Measurements from ENCODE around the gene INSYN2B. TPM values are rescaled to one million over a fixed set of nuclear protein-coding genes. Genes with fewer than 3 reads are reported as not detected.
"Not testable (repeated sequence)": the region's sequence is repeated elsewhere in the genome, so short reads cannot be mapped to it uniquely, and the experiment has no call there.

INSYN2B gene
- total RNA-seq, 1 experiment from 2014 or later: not detected

- in situ Hi-C loops (cut with HindIII; ENCODE audit: low sequenced_read_pairs); DNase-seq (ENCODE audit: low spot score): not testable (repeated sequence)
These were observed 146.5 kb downstream of the INSYN2B start for GRCh38 chr5:169833681-169834292.

GRCh38 chr5:169832845-169833244 lies 147.4 kb downstream of the INSYN2B start:
- no peak for DNase-seq (ENCODE audit: low spot score)
- in situ Hi-C loops (cut with HindIII; ENCODE audit: low sequenced_read_pairs): no loop called here

DNA sequence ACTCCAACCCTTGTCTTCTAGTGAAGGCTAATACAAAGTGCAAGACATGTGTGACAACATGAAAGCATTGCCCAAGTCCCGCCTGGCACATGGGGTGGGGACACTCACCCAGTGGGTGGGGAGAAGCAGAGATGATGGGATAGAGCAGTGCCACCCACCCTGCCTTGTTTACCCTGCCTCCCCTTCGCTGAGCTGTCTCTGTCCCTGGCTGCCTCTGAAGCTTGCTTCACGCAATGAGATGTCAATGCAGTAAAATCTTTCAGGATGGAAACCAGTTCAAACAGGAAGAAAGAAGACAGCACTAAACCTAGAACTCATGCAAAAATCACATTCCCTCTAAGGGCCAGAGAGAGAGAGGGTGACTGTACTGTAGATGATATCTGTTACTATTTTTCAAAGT lies 148.0 kb downstream of the INSYN2B start:
- no peak for DNase-seq (ENCODE audit: low spot score)
- in situ Hi-C loops (cut with HindIII; ENCODE audit: low sequenced_read_pairs): no loop called here

DNA sequence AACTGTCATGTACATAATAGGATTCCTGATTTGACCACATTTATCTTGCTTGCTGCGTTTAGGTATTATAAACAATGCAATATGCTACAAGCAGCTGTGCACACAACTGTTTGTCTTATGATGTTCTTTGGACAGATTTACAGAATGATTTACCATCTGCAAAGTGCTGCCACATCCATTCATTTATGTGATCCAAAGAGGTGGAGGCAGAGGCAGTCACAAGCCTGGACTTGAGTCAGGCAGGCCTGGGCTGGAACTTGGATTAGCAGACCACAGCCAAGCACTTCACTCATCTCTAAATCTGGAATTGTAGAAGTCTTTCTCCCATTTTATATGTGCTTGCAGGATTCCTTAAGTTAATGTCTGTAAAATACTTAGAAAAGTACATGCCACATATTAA lies 149.0 kb downstream of the INSYN2B start:
- in situ Hi-C loops (cut with HindIII; ENCODE audit: low sequenced_read_pairs): no loop called here
- DNase-seq (ENCODE audit: low spot score): no peak

- in situ Hi-C loops (cut with HindIII; ENCODE audit: low sequenced_read_pairs): no loop called here
- DNase-seq (ENCODE audit: low spot score): no peak
These were observed 151.9 kb downstream of the INSYN2B start for GRCh38 chr5:169828385-169828784.

DNA sequence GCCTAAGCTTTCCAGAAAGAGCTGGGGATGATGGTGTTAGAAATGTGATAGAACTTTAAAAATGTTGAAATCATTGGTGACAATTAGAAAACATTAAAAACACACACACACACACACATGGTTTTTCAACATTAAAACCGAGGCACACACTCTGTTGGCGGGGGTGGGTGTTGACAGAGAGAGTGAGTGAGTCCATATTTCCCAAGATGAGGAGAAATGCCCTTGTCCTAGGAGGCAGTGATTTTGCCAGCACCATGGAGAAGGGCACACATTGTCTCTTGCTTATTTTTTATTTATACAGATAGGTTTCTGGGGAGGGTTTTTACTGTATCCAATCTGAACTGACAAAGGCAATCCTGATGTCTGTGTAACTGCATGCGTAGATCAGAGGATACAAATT lies 152.5 kb downstream of the INSYN2B start:
- in situ Hi-C loops (cut with HindIII; ENCODE audit: low sequenced_read_pairs): no loop called here

GRCh38 chr5:169826618-169827017 lies 153.7 kb downstream of the INSYN2B start:
- DNase-seq (ENCODE audit: low spot score): no peak
- in situ Hi-C loops (cut with HindIII; ENCODE audit: low sequenced_read_pairs): no loop called here

More for the DNA sequence above, 152.5 kb downstream of the INSYN2B start:
- DNase-seq (ENCODE audit: low spot score): no peak

- in situ Hi-C loops (cut with HindIII; ENCODE audit: low sequenced_read_pairs): no loop called here
- no peak for DNase-seq (ENCODE audit: low spot score)
These were observed 163.3 kb downstream of the INSYN2B start for GRCh38 chr5:169817031-169817430.

- in situ Hi-C loops (cut with HindIII; ENCODE audit: low sequenced_read_pairs): no loop called here
- DNase-seq (ENCODE audit: low spot score): no peak
These were observed 165.8 kb downstream of the INSYN2B start for GRCh38 chr5:169814522-169814921.

Other genes with a start within 250 kb of the INSYN2B start
- gene FOXI1, start 125.4 kb upstream of the INSYN2B start, total RNA-seq (2014; rRNA removed; shearing (Covaris generic)): not detected in 2 replicates